Ascending aorta (tissue), 2 donors: ENCODE results near the gene LRR1. TPM values are rescaled to one million over a fixed set of nuclear protein-coding genes. Genes with fewer than 3 reads are reported as not detected.
A peak's percentile ranks its signal among the peaks of the same experiment; 100 is the strongest.
"Not testable (repeated sequence)": the region's sequence is repeated elsewhere in the genome, so short reads cannot be mapped to it uniquely, and the experiment has no call there.

Source experiments
- DNase-seq, 2 donors: peaks; one replicate each; pipeline ENCODE4 v3.0.0-alpha.2; 2019; ENCODE audit warnings: low spot score in 2 of 2
- H3K27ac ChIP-seq, 2 donors: fragments of 200-600 bp; sonication (generic); one replicate each; pipeline ENCODE4 v1.5.1; 2016 to 2017; ENCODE audit warnings: mild to moderate bottlenecking in 1 of 2
- H3K27me3 ChIP-seq: fragments of 200-600 bp; sonication (generic); one replicate; pipeline ENCODE4 v1.5.1; 2017
- H3K36me3 ChIP-seq, 2 donors: fragments of 200-600 bp; sonication (generic); one replicate each; pipeline ENCODE4 v1.5.1; 2016
- H3K4me1 ChIP-seq, 2 donors: fragments of 200-600 bp; sonication (generic); one replicate each; pipeline ENCODE4 v1.5.1; 2016 to 2017; ENCODE audit warnings: mild to moderate bottlenecking in 1 of 2
- H3K4me3 ChIP-seq, 2 donors: fragments of 200-600 bp; sonication (generic); one replicate each; pipeline ENCODE4 v1.5.1; 2016 to 2017; ENCODE audit warnings: mild to moderate bottlenecking in 1 of 2
- H3K9me3 ChIP-seq, 2 donors: fragments of 200-600 bp; sonication (generic); one replicate each; pipeline ENCODE4 v1.5.1; 2016
- CTCF ChIP-seq, 3 experiments: fragments of 200-600 bp in 2 of 3; fragments of 450-650 bp in 1 of 3; sonication (generic) in 2 of 3; IDR thresholded peaks; one replicate each; pipeline ENCODE4 v1.5.1; 2016 to 2019; ENCODE audit warnings: antibody characterized with exemption in 3 of 3, mild to moderate bottlenecking in 1 of 3, moderate library complexity in 1 of 3
- intact Hi-C: fragments of 100-400 bp; cut with DNase I; formaldehyde crosslinking; loops from one replicate; pipeline ENCODE4 v1.15.1; 2023
- total RNA-seq: library from RNA; depleted of rRNA; stranded (reverse); fragments of >200 nt; gene quantifications from one replicate; pipeline ENCODE4 v1.1.0, GENCODE V29; 2016

LRR1 gene
- total RNA-seq, 1 donor from 2014 or later = not detected

- DNase-seq = no peak
- Histone ChIP-seq H3K4me1 (peaks cover 4 to 16% of the 10 kb centered on the region in 2 donors), H3K36me3 (peaks cover 15 to 28% of the 10 kb centered on the region in 2 donors), H3K9me3 (no peaks in the 10 kb centered on the region), H3K4me3 (no peak overlapping the region), H3K27me3 (no peaks in the 10 kb centered on the region), H3K27ac (no peak overlapping the region)
- intact Hi-C loops = no loop called here
- TF ChIP-seq CTCF (IDR thresholded peaks at IDR 0.05) = no peak
Observed at GRCh38 chr14:49583629-49584028, 15.1 kb upstream of the LRR1 start.

GRCh38 chr14:49584058-49584457 lies 14.7 kb upstream of the LRR1 start:
- intact Hi-C loops = no loop called here
- peak overlapping the region; percentile 1 to 73 for H3K4me3 ChIP-seq
- H3K36me3 ChIP-seq = peaks cover 15 to 28% of the 10 kb centered on the region in 2 donors
- H3K27me3 ChIP-seq = no peaks in the 10 kb centered on the region
- no peak for TF ChIP-seq CTCF (IDR thresholded peaks at IDR 0.05)
- DNase-seq = no peak
- no peaks in the 10 kb centered on the region for H3K9me3 ChIP-seq
- H3K27ac ChIP-seq = no peak overlapping the region
- H3K4me1 ChIP-seq = peaks cover 4 to 16% of the 10 kb centered on the region in 2 donors

GRCh38 chr14:49584981-49585640 lies 13.6 kb upstream of the LRR1 start:
- peaks cover 15 to 28% of the 10 kb centered on the region in 2 donors for H3K36me3 ChIP-seq
- not testable (repeated sequence) for H3K9me3 ChIP-seq, DNase-seq, H3K27ac ChIP-seq, H3K27me3 ChIP-seq
- peaks cover 4 to 16% of the 10 kb centered on the region in 2 donors for H3K4me1 ChIP-seq
- intact Hi-C loops = loop anchor here (5.0 kb wide), 1 partner anchor 107 kb away; the partner anchor contains the start of gene KLHDC1
- peak overlapping the region; percentile 73 to 90 for H3K4me3 ChIP-seq

- Histone ChIP-seq H3K27me3 (no peaks in the 10 kb centered on the region), H3K4me1 (peaks cover 4 to 16% of the 10 kb centered on the region in 2 donors), H3K27ac (peak within 1 kb of the TSS; percentile 78 to 93), H3K9me3 (no peaks in the 10 kb centered on the region), H3K4me3 (peak within 1 kb of the TSS; percentile 73 to 90), H3K36me3 (peaks cover 15 to 28% of the 10 kb centered on the region in 2 donors)
- peak; percentile 92 to 99 for DNase-seq
- intact Hi-C loops = loop anchor here (2.0 to 5.0 kb wide), 2 partner anchors 35 to 106 kb away; partner anchors contain the start of genes KLHDC1, MGAT2 and RPL36AL
- TF ChIP-seq CTCF (IDR thresholded peaks at IDR 0.05) = no peak
Observed at GRCh38 chr14:49585803-49586672, 12.7 kb upstream of the LRR1 start, which contains the start of gene RPS29. Gene RPS29, minus strand, starts transcription at chr14:49586380. Its CDS starts 34 bp downstream, at chr14:49586346.

GRCh38 chr14:49586673-49587460 lies 11.9 kb upstream of the LRR1 start:
- Histone ChIP-seq H3K36me3 (peaks cover 15 to 25% of the 10 kb centered on the region in 2 donors), H3K9me3 (no peaks in the 10 kb centered on the region), H3K27me3 (no peaks in the 10 kb centered on the region), H3K4me1 (peaks cover 4 to 16% of the 10 kb centered on the region in 2 donors), H3K4me3 (peak overlapping the region; percentile 73 to 90), H3K27ac (peak overlapping the region; percentile 78 to 93)
- intact Hi-C loops = loop anchor here (2.0 to 5.0 kb wide), 2 partner anchors 34 to 105 kb away; partner anchors contain the start of genes KLHDC1, MGAT2 and RPL36AL
- peak; percentile 67 to 89 (median 77) for TF ChIP-seq CTCF (IDR thresholded peaks at IDR 0.05)
- DNase-seq = no peak
